HFFc6 (cell line): ENCODE results near the gene PDE4B. TPM values are rescaled to one million over a fixed set of nuclear protein-coding genes. Genes with fewer than 3 reads are reported as not detected.

Experiments used
- DNase-seq: peaks from one replicate; pipeline ENCODE4 v3.0.0-alpha.2; 2018
- H3K27ac Mint-ChIP-seq: 2 replicates; pipeline ENCODE4 v1.8.0; 2020; ENCODE audit warnings: mild to moderate bottlenecking, mixed read lengths
- H3K27me3 Mint-ChIP-seq: 2 replicates; pipeline ENCODE4 v1.8.0; 2021; ENCODE audit warnings: mild to moderate bottlenecking, moderate library complexity, mixed read lengths; ENCODE audit not compliant: insufficient read depth
- H3K36me3 Mint-ChIP-seq: 2 replicates; pipeline ENCODE4 v1.8.0; 2021; ENCODE audit warnings: low read depth, mixed read lengths
- H3K4me1 Mint-ChIP-seq: 2 replicates; pipeline ENCODE4 v1.8.0; 2020; ENCODE audit warnings: low read depth, mixed read lengths
- H3K4me3 Mint-ChIP-seq: 2 replicates; pipeline ENCODE4 v1.8.0; 2020; ENCODE audit warnings: mild to moderate bottlenecking, moderate library complexity, mixed read lengths
- H3K9me3 Mint-ChIP-seq: 2 replicates; pipeline ENCODE4 v1.8.0; 2020; ENCODE audit warnings: mild to moderate bottlenecking, mixed read lengths
- CTCF ChIP-seq: fragments of 200-600 bp; sonication (generic); IDR thresholded peaks from 2 replicates; pipeline ENCODE4 v1.5.0; 2021; ENCODE audit warnings: antibody characterized with exemption, mild to moderate bottlenecking
- total RNA-seq, 6 experiments: library from RNA; stranded (reverse); fragmentation: NEBNext Ultra II Directional; extraction: Animal tissue kit (Norgen Biotek cat#: 25700); gene quantifications; 2 replicates in 1 of 6; 3 replicates in 5 of 6; pipeline ENCODE4 v1.2.3, GENCODE V29; 2021

PDE4B gene
- total RNA-seq, 6 experiments from 2014 or later, result 34.9 to 57.6 (median 42.8) TPM

- Mint-ChIP-seq H3K27ac (peak overlapping the region; percentile 80), H3K27me3 (no peaks in the 10 kb centered on the region; the same call in 1 of the 2 replicates), H3K4me1 (peaks cover 55% of the 10 kb centered on the region), H3K9me3 (no peaks in the 10 kb centered on the region), H3K36me3 (no peaks in the 10 kb centered on the region), H3K4me3 (no peak overlapping the region)
- peak; percentile 23 for DNase-seq
- TF ChIP-seq CTCF, result no peak
Measured at GRCh38 chr1:66291531-66291864, 498.8 kb downstream of the PDE4B start.

GRCh38 chr1:66292305-66292704, 499.6 kb downstream of the PDE4B start:
- TF ChIP-seq CTCF, result no peak
- Mint-ChIP-seq H3K27ac (no peak overlapping the region), H3K4me1 (peaks cover 55% of the 10 kb centered on the region)

GRCh38 chr1:66292944-66293343, 500.2 kb downstream of the PDE4B start:
- Mint-ChIP-seq H3K4me1 (peaks cover 55% of the 10 kb centered on the region), H3K9me3 (no peaks in the 10 kb centered on the region), H3K27me3 (no peaks in the 10 kb centered on the region; the same call in 1 of the 2 replicates), H3K4me3 (no peak overlapping the region), H3K27ac (no peak overlapping the region), H3K36me3 (no peaks in the 10 kb centered on the region)
- TF ChIP-seq CTCF, result no peak
- no peak for DNase-seq

More at GRCh38 chr1:66292305-66292704, 499.6 kb downstream of the PDE4B start:
- no peaks in the 10 kb centered on the region; the same call in 1 of the 2 replicates for H3K27me3 Mint-ChIP-seq
- H3K4me3 Mint-ChIP-seq, result no peak overlapping the region
- no peaks in the 10 kb centered on the region for H3K36me3 Mint-ChIP-seq
- no peak for DNase-seq
- H3K9me3 Mint-ChIP-seq, result no peaks in the 10 kb centered on the region

- Mint-ChIP-seq H3K4me3 (no peak overlapping the region), H3K9me3 (no peaks in the 10 kb centered on the region), H3K36me3 (no peaks in the 10 kb centered on the region), H3K27ac (peak overlapping the region; percentile 59), H3K27me3 (no peaks in the 10 kb centered on the region), H3K4me1 (peaks cover 48% of the 10 kb centered on the region)
- DNase-seq, result peak; percentile 41
- TF ChIP-seq CTCF, result no peak
Measured at GRCh38 chr1:66294707-66295370, 502.1 kb downstream of the PDE4B start.

GRCh38 chr1:66295803-66296202, 503.1 kb downstream of the PDE4B start:
- H3K4me3 Mint-ChIP-seq, result no peak overlapping the region
- peaks cover 46% of the 10 kb centered on the region for H3K4me1 Mint-ChIP-seq
- H3K27me3 Mint-ChIP-seq, result no peaks in the 10 kb centered on the region
- H3K9me3 Mint-ChIP-seq, result no peaks in the 10 kb centered on the region
- H3K36me3 Mint-ChIP-seq, result no peaks in the 10 kb centered on the region
- no peak for TF ChIP-seq CTCF
- DNase-seq, result no peak
- no peak overlapping the region; the same call in 1 of the 2 replicates for H3K27ac Mint-ChIP-seq
